ENCODE data around the gene CPNE1. TPM values are rescaled to one million over a fixed set of nuclear protein-coding genes. Genes with fewer than 3 reads are reported as not detected.

Gene CPNE1
- total RNA-seq, 1 experiment from 2014 or later, result 217 TPM

DNA sequence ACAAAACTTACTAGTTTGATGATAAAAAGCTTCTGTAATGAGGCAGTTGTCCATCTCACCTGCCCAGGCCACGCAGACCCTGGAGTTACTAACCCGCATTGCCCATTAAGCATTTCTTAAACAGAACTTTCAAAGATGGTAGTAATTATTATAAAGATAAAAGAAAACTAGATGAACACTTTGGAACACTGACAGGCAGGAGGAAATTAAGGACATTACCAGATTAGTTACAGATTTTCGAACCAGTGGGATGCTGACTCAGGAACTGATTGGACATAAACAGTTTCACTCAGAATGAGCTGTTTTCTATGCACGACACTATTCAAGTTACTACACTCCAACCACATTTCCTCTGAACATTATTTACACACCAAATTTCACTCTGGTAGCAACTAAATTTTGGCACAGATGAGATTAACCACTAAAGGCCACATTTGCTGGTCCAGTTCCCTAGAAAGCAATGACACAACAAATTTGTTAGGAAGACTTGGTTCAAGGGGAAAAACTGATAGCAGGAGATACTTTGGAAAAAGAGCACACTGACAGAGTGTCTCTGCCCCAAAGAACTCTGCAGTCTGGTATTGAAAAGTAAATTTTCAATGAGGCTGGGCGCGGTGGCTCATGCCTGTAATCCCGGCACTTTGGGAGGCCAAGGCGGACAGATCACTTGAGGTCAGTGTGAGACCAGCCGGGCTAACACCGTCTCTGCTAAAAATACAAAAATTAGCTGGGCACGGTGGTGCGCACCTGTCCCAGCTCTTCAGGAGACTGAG lies 37.5 kb upstream of the CPNE1 start:
- Histone ChIP-seq H3K27me3 (ENCODE audit: control insufficient read depth, insufficient read depth, low read length) (no peaks in the 10 kb centered on the region), H3K27ac (ENCODE audit: low read length) (peak overlapping the region; percentile 40; the same call in 1 of the 2 replicates), H3K36me3 (ENCODE audit: control insufficient read depth, insufficient read depth, low read length) (peaks cover 42% of the 10 kb centered on the region), H3K4me1 (ENCODE audit: control insufficient read depth, insufficient read depth, low read length) (peaks cover 23% of the 10 kb centered on the region), H3K4me3 (ENCODE audit: low read depth in 2 of 2, low read length in 2 of 2) (no peak overlapping the region), H3K9me3 (ENCODE audit: control insufficient read depth, insufficient read depth, low read depth, low read length) (no peaks in the 10 kb centered on the region)
- POLR2A ChIA-PET, result interaction anchor here (0.6 kb wide), 2 partner anchors 17 to 785 kb away, joined by 4 to 7 read pairs; no protein-coding TSS in a partner anchor
- DNase-seq (ENCODE audit: low read depth, low spot score) (no peak), ATAC-seq (no peak)
- no peak for TF ChIP-seq SIN3A (IDR thresholded peaks at IDR 0.05; ENCODE audit: borderline replicate concordance, insufficient read depth, low read depth, low read length)
- TF ChIP-seq POLR2AphosphoS5 (IDR thresholded peaks at IDR 0.05; ENCODE audit: low read depth, low read length), result no peak; the same call in 1 of the 2 replicates
- TF ChIP-seq, protein P1, sequence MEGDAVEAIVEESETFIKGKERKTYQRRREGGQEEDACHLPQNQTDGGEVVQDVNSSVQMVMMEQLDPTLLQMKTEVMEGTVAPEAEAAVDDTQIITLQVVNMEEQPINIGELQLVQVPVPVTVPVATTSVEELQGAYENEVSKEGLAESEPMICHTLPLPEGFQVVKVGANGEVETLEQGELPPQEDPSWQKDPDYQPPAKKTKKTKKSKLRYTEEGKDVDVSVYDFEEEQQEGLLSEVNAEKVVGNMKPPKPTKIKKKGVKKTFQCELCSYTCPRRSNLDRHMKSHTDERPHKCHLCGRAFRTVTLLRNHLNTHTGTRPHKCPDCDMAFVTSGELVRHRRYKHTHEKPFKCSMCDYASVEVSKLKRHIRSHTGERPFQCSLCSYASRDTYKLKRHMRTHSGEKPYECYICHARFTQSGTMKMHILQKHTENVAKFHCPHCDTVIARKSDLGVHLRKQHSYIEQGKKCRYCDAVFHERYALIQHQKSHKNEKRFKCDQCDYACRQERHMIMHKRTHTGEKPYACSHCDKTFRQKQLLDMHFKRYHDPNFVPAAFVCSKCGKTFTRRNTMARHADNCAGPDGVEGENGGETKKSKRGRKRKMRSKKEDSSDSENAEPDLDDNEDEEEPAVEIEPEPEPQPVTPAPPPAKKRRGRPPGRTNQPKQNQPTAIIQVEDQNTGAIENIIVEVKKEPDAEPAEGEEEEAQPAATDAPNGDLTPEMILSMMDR (IDR thresholded peaks at IDR 0.05), result no peak
- TF ChIP-seq TCF7L2 (IDR thresholded peaks at IDR 0.05; ENCODE audit: low read depth, low read length), result no peak
- TF ChIP-seq, protein P2, sequence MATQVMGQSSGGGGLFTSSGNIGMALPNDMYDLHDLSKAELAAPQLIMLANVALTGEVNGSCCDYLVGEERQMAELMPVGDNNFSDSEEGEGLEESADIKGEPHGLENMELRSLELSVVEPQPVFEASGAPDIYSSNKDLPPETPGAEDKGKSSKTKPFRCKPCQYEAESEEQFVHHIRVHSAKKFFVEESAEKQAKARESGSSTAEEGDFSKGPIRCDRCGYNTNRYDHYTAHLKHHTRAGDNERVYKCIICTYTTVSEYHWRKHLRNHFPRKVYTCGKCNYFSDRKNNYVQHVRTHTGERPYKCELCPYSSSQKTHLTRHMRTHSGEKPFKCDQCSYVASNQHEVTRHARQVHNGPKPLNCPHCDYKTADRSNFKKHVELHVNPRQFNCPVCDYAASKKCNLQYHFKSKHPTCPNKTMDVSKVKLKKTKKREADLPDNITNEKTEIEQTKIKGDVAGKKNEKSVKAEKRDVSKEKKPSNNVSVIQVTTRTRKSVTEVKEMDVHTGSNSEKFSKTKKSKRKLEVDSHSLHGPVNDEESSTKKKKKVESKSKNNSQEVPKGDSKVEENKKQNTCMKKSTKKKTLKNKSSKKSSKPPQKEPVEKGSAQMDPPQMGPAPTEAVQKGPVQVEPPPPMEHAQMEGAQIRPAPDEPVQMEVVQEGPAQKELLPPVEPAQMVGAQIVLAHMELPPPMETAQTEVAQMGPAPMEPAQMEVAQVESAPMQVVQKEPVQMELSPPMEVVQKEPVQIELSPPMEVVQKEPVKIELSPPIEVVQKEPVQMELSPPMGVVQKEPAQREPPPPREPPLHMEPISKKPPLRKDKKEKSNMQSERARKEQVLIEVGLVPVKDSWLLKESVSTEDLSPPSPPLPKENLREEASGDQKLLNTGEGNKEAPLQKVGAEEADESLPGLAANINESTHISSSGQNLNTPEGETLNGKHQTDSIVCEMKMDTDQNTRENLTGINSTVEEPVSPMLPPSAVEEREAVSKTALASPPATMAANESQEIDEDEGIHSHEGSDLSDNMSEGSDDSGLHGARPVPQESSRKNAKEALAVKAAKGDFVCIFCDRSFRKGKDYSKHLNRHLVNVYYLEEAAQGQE (IDR thresholded peaks at IDR 0.05; ENCODE audit: insufficient read depth in 1 of 2, low read depth in 2 of 2, low read length in 1 of 2), result no peak
- no TSS peak for BruUV-seq (replicated peaks)
- intact Hi-C loops (cut with micrococcal nuclease; ENCODE audit: unreplicated experiment), result no loop called here
- CTCF ChIA-PET, result no interaction called here
- in situ Hi-C loops (cut with HindIII; ENCODE audit: low pct_unique_long_range_greater_than_20kb, low sequenced_read_pairs), result no loop called here

DNA sequence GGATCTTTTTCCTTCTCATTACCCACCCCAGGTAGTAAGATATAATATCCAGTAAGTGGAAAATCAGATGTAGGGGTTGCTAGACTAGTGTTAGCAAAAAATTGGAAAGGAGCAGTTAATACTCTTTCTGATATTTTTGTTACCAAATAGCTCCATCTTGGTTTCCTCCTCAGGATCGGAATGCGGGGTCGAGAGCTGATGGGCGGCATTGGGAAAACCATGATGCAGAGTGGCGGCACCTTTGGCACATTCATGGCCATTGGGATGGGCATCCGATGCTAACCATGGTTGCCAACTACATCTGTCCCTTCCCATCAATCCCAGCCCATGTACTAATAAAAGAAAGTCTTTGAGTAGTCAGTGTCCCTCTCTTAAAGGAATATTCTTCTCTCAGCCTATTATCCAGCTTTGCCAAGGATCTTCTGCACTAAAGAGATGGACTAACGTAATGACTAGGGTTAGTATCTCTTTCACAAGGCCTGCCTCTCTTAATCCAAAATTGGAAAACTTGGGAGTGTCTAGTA lies 36.0 kb upstream of the CPNE1 start:
- ATAC-seq, result no peak

More for the DNA sequence above, 36.0 kb upstream of the CPNE1 start:
- ChIA-PET CTCF (interaction anchor here (0.6 kb wide), 1 partner anchor 174 kb away, joined by 3 read pairs; no protein-coding TSS in a partner anchor), POLR2A (no interaction called here)
- no TSS peak for BruUV-seq (replicated peaks)
- TF ChIP-seq, protein P2 (IDR thresholded peaks at IDR 0.05; ENCODE audit: insufficient read depth in 1 of 2, low read depth in 2 of 2, low read length in 1 of 2), result no peak
- TF ChIP-seq POLR2AphosphoS5 (IDR thresholded peaks at IDR 0.05; ENCODE audit: low read depth, low read length), result peak; percentile 45
- in situ Hi-C loops (cut with HindIII; ENCODE audit: low pct_unique_long_range_greater_than_20kb, low sequenced_read_pairs), result no loop called here
- no peaks in the 10 kb centered on the region for H3K27me3 ChIP-seq (ENCODE audit: control insufficient read depth, insufficient read depth, low read length)
- no peak for DNase-seq (ENCODE audit: low read depth, low spot score)
- peaks cover 32% of the 10 kb centered on the region for H3K36me3 ChIP-seq (ENCODE audit: control insufficient read depth, insufficient read depth, low read length)
- peaks cover 23% of the 10 kb centered on the region for H3K4me1 ChIP-seq (ENCODE audit: control insufficient read depth, insufficient read depth, low read length)
- intact Hi-C loops (cut with micrococcal nuclease; ENCODE audit: unreplicated experiment), result no loop called here
- no peaks in the 10 kb centered on the region for H3K9me3 ChIP-seq (ENCODE audit: control insufficient read depth, insufficient read depth, low read depth, low read length)
- peak overlapping the region; percentile 80 to 86 for H3K4me3 ChIP-seq (ENCODE audit: low read depth in 2 of 2, low read length in 2 of 2)
- H3K27ac ChIP-seq (ENCODE audit: low read length), result peak overlapping the region; percentile 93
